Measurements from ENCODE around the gene GBX2. TPM values are rescaled to one million over a fixed set of nuclear protein-coding genes. Genes with fewer than 3 reads are reported as not detected.
"Not testable (repeated sequence)": the region's sequence is repeated elsewhere in the genome, so short reads cannot be mapped to it uniquely, and the experiment has no call there.

Gene GBX2
- total RNA-seq, 2 experiments from 2014 or later: not detected

DNA sequence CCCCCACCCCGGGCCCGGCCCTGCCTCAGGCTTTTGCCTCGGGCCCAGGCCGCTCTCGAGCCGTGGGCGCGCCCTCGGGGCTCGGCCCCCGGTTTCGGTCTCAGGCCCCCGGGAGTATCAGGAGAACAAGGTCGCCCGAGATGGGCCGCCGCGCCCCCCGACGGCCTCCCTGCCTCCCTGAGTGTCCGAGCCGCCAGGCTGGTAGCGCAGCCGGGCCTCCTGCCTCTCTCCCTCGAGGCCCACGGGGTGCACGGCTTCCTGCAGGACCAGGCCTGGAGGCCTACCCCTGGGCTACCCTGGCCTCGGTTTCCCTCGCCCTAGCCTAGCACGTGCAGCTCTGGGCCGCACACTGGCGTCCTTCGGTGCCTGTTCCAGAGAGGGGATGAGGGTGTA, 8.4 kb downstream of the GBX2 start:
- CTCF ChIA-PET: interaction anchor here (0.6 kb wide), 1 partner anchor 10 kb away, joined by 3 read pairs; no protein-coding TSS in a partner anchor
- POLR2A ChIA-PET: no interaction called here

- POLR2A ChIA-PET: no interaction called here
- CTCF ChIA-PET: no interaction called here
These were observed 9.0 kb downstream of the GBX2 start for GRCh38 chr2:236158969-236159777.

- CTCF ChIA-PET: no interaction called here
- POLR2A ChIA-PET: no interaction called here
These were observed 10.2 kb downstream of the GBX2 start for GRCh38 chr2:236157815-236158498.

DNA sequence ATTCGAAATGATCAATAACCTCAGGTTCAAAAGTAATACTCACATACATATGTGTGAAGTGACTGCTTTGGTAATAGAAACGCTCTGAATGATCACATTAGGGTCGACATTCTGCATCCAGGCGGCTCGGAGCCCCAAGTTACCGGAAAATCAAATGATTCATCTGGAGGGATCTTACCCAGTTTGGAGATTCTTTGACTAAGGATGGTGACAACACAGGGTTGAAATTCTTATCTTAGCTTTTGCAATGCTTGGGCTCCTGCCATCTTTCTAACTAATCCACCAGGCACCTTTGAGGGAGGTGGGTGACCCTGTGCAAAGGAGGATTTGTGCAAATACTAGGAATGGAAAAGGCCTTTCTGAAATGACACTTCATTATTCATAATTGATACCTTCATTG, 10.8 kb downstream of the GBX2 start:
- ChIA-PET POLR2A (no interaction called here), CTCF (no interaction called here)

DNA sequence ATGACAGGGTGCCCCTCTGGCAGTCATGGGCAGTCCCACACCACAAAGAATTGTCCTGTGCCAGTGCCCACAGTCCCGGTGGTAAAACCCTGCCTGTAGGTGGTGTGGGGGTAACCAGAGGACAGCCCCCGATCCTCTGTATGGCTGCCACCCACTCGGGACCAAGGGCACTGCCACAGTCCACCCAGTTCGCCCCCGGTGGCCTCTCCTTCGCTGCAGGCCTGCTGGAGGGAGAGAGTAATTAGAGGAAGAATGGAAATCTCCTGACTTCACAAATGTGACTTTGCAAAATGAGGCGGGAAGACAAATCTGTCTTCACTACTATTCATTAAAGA, 11.4 kb downstream of the GBX2 start:
- ChIA-PET CTCF (no interaction called here), POLR2A (no interaction called here)

DNA sequence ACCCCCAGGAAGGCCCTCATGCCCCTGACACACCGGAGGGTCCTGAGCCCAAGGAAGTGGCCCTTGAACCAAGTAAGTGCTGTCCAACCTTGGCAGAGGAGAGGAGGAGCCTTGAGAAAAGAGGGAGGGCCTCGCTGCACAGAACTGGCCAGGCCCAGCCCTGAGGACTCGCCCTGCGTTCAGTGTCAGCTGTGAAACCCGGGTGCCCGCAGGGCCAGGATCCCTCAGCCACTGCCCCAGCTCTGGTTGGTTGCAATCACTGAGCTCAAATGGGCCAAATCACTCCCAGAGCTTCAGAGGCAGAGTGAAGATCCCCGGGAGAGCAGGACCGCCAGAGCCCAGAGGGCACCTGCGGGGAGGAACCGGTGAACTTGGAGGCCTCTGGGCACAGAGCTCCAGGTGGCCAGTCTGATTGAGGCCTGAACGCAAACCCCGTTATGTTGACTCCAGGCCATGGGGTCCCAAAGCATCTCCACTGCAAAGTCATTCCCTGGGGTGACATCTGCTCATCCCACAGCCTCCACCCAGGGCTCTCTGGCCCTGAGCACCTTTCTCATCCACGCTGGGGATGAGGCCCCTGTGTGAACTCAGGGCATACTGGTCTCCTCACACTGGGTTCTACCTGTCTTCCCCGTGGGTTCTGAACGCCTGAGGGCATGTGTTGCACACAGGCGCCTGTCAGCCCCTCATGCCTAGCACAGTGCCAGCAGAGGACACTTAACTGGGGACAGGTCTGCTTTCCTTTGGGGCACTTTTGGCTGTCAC, 11.9 kb downstream of the GBX2 start:
- CTCF ChIA-PET: no interaction called here
- POLR2A ChIA-PET: no interaction called here

DNA sequence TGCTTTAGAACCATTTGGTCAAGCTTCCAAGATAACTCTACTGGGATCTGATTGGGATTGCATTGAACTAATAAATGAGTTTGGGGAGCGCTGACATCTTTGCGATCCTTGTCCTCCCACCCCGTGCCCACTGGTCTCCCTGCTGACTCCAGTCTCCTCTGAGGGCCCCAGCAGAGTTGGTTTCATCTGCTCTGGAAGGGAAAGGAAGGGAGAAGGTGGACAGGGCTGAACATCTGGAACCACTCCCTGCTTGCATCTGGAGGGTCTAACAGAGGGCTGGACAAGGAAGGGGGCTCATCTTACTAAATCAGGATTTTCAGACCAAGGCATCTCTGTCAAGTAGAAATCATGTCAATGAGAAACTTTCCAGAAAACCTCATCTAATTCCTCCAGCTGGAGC, 12.8 kb downstream of the GBX2 start:
- ChIA-PET CTCF (no interaction called here), POLR2A (no interaction called here)

- POLR2A ChIA-PET: no interaction called here
- CTCF ChIA-PET: interaction anchor here (0.9 kb wide), 1 partner anchor 380 kb away, joined by 4 read pairs; no protein-coding TSS in a partner anchor
These were observed 21.8 kb downstream of the GBX2 start for GRCh38 chr2:236146436-236146835.

- ChIA-PET CTCF (no interaction called here), POLR2A (interaction anchor here (0.6 kb wide), 1 partner anchor 10 kb away, joined by 8 read pairs; no protein-coding TSS in a partner anchor)
These were observed 24.4 kb downstream of the GBX2 start for GRCh38 chr2:236143811-236144210.

DNA sequence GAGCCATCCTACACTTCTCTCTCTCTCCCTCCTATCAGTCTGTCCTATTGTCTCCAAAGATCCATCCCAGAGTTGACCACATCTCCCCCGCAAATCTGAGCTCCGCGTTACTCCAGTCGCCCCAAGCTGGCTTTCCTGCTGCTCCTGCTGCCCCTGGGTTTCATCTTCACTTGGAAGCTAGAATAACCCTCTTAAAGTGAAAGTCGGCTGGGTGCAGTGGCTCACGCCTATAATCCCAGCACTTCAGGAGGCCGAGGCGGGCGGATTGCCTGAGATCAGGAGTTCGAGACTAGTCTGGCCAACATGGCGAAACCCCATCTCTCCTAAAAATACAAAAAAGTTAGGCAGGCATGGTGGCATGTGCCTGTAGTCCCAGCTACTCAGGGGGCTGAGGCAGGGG, 26.6 kb downstream of the GBX2 start:
- POLR2A ChIA-PET, CTCF ChIA-PET: not testable (repeated sequence)

DNA sequence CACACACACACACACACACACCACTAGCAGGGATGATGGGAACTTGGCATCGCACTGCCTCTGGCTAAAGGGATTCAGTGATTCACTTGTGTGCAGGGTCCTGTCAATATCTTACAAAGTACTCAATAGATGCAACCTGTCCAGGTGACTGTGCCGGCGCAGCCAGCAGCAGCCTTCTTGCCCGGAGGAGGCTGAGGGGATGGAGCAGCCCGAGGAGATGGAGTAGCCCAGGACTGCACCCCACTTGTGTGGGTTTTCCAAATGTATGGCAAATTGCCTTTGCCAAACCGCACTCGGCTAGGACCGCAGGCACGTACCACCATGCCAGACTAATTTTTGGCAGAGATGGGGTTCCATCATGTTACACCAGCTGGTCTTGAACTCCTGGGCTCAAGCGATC, 31.1 kb downstream of the GBX2 start:
- CTCF ChIA-PET: interaction anchor here (0.7 kb wide), 1 partner anchor 365 kb away, joined by 3 read pairs; no protein-coding TSS in a partner anchor
- POLR2A ChIA-PET: no interaction called here

DNA sequence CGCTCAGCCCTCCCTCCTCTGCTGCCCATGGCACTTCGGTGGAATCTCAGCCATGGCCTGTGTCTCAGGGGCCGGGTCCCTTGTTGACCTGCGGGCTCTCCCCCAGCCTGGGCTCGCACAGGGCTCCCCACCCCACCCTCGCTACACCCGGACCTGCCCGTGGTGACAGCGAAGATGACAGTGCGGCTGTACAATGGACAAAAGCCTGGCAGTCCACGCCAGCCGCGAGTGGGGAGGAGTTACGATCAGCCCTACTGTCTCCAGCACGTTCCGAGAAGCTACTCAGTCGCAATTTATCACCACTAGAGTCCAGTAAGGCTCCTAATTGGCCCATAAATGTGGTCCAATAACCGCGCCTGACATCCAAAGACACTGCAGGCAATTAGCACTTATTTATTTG, 31.6 kb downstream of the GBX2 start:
- ChIA-PET CTCF (interaction anchor here (0.7 kb wide), 1 partner anchor 365 kb away, joined by 3 read pairs; no protein-coding TSS in a partner anchor), POLR2A (no interaction called here)

GRCh38 chr2:236133410-236134012, 34.7 kb downstream of the GBX2 start:
- CTCF ChIA-PET: no interaction called here
- POLR2A ChIA-PET: no interaction called here

DNA sequence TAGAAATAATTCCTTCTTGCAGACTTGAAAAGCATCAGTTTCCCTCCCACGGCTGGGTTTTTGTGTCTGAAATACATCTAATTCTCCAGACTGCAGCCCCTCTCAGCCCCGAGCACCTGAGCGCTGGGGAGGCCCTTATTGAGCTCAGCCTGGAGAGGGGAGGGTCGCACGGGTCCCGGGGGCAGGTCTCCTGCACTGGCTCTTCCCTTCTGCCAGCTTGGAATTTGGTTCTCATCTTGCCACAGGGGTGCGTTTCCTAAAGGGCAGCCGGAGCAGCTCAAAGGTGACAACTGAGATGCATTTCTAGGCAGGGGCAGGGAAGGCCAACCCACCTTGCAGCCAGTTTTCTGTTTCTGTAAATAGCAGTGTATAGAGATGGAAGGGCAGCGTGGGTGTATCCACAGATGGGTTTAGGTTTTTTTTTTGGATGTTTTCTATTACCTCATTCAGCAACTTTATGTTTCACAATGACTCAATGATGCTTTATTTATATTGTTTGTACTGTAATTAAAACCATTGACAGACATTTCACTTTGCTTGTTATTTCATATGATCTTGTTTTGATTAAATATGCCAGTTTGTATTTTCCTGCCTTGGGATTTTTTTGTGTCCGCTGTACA, 37.0 kb downstream of the GBX2 start:
- ChIA-PET CTCF (no interaction called here), POLR2A (no interaction called here)

- ChIA-PET POLR2A (no interaction called here), CTCF (no interaction called here)
These were observed 37.7 kb downstream of the GBX2 start for GRCh38 chr2:236130349-236130998.

DNA sequence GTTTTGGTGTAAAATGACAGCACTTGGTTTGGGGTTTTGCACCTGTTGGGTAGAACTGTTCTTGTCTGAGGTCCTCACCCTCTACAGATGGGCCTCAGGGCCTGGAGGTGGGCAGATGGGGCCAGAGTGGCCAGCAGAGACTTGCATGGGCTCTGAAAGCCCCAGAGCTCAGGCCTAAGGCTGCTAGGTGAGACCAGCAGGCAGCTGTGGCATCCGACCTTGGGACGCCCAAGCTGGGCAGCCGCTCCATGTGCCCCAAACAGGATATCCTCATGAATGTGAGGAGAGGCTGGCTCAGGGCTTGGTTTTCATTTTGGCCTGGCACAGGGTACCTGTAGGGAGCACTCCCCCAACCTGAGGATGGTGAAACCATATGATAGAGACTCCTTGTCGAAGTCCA, 38.3 kb downstream of the GBX2 start:
- ChIA-PET POLR2A (no interaction called here), CTCF (no interaction called here)

DNA sequence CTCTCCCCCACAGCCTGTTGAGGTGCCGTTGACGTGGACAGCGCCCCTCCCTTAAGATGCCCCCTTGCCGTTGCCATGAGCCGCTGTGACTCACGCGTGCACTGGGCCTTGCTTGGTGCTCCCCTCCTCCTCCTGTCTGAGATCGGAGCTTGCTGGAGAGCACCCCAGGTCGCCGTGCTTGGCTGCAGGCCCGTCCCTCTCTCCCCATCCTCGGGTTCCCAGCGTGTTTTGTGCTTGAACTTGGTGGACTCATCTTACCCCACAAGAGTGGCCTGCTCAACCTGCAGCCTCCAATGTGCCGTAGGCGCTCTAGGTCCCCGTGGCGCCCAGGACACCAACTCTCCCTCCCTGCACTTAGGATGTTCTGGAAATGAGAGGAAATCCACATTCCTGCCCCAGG, 39.9 kb downstream of the GBX2 start:
- CTCF ChIA-PET: no interaction called here
- POLR2A ChIA-PET: no interaction called here

DNA sequence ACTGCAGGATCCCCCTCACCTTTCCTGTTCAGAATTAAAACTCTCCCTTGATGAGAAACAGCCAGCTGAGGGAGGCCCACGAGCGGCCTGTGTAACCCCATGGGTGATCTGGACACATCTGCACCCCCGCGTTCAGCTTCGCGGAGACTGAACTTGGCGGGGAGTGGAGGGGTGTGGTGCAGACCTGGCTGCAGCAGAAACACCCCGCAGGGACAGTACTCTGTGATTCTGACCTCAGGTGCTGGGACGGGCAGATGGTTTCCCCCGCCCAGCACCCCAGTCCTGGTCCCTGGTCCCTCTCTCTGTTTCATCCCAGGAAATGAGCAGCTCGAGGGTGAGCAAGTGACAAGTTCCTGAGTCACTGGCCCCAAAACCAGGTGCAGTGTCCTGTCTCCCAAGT, 41.2 kb downstream of the GBX2 start:
- CTCF ChIA-PET: no interaction called here
- POLR2A ChIA-PET: no interaction called here

GRCh38 chr2:236125541-236125940, 42.6 kb downstream of the GBX2 start:
- POLR2A ChIA-PET: no interaction called here

More at GRCh38 chr2:236125541-236125940, 42.6 kb downstream of the GBX2 start:
- CTCF ChIA-PET: no interaction called here

Measured in activated CD8-positive, alpha-beta memory T cell treated with anti-CD3 and anti-CD28 coated beads for 36 hours (primary cell).